BJ (cell line): ENCODE data around the gene GNG3. TPM values are rescaled to one million over a fixed set of nuclear protein-coding genes. Genes with fewer than 3 reads are reported as not detected.

Experiments
- CTCF ChIA-PET: fragments of 350-600 bp; formaldehyde crosslinking; extraction: SDS; loops from one replicate; lab custom pipeline; 2021; ENCODE audit warnings: antibody characterized with exemption, inconsistent platforms; lab: Yijun Ruan, JAX
- POLR2A ChIA-PET: fragments of 300-600 bp; sonication (Branson Sonifier 250); formaldehyde crosslinking; extraction: SDS; loops from one replicate; lab custom pipeline; 2021; ENCODE audit warnings: antibody characterized with exemption; lab: Charles Lee
- DNase-seq: peaks from one replicate; pipeline ENCODE4 v3.0.0-alpha.2; 2011; ENCODE audit warnings: low read depth
- H3K27me3 ChIP-seq: 2 replicates; pipeline ENCODE4 v1.6.0; 2011; ENCODE audit warnings: low read length; ENCODE audit not compliant: control insufficient read depth, insufficient read depth
- H3K36me3 ChIP-seq: 2 replicates; pipeline ENCODE4 v1.5.1; 2011; ENCODE audit warnings: low read length; ENCODE audit not compliant: control insufficient read depth, insufficient read depth
- H3K4me3 ChIP-seq: 2 replicates; pipeline ENCODE4 v1.5.1; 2011; ENCODE audit warnings: low read depth, mild to moderate bottlenecking, control low read depth, low read length
- polyA plus RNA-seq: library from polyadenylated mRNA; depleted of rRNA; stranded (reverse); fragments of >200 nt; gene quantifications from 2 replicates; pipeline ENCODE4 v1.2.3, GENCODE V29; 2011
- TF ChIP-seq, protein P1 (sequence below): IDR thresholded peaks from 2 replicates; pipeline ENCODE4 v1.5.1; 2011; ENCODE audit warnings: low read depth, mild to moderate bottlenecking, control low read depth, inconsistent platforms, low read length, moderate library complexity; ENCODE audit not compliant: insufficient read depth

GNG3 gene
- polyA plus RNA-seq, 1 experiment, result not detected

GRCh38 chr11:62712861-62713260 lies 5.4 kb downstream of the GNG3 start:
- H3K27me3 ChIP-seq, result no peaks in the 10 kb centered on the region

GRCh38 chr11:62713343-62713742 lies 5.9 kb downstream of the GNG3 start:
- CTCF ChIA-PET, result interaction anchor here (0.9 kb wide), 1 partner anchor 24 kb away, joined by 3 read pairs; the partner anchor contains the start of gene LRRN4CL

More at GRCh38 chr11:62712861-62713260, 5.4 kb downstream of the GNG3 start:
- ChIA-PET POLR2A (no interaction called here), CTCF (interaction anchor here (0.9 kb wide), 1 partner anchor 24 kb away, joined by 3 read pairs; the partner anchor contains the start of gene LRRN4CL)
- no peak for DNase-seq
- TF ChIP-seq, protein P1, sequence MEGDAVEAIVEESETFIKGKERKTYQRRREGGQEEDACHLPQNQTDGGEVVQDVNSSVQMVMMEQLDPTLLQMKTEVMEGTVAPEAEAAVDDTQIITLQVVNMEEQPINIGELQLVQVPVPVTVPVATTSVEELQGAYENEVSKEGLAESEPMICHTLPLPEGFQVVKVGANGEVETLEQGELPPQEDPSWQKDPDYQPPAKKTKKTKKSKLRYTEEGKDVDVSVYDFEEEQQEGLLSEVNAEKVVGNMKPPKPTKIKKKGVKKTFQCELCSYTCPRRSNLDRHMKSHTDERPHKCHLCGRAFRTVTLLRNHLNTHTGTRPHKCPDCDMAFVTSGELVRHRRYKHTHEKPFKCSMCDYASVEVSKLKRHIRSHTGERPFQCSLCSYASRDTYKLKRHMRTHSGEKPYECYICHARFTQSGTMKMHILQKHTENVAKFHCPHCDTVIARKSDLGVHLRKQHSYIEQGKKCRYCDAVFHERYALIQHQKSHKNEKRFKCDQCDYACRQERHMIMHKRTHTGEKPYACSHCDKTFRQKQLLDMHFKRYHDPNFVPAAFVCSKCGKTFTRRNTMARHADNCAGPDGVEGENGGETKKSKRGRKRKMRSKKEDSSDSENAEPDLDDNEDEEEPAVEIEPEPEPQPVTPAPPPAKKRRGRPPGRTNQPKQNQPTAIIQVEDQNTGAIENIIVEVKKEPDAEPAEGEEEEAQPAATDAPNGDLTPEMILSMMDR, result no peak
- Histone ChIP-seq H3K36me3 (peaks cover 37% of the 10 kb centered on the region), H3K4me3 (no peak overlapping the region)

GRCh38 chr11:62715150-62716130 lies 8.0 kb downstream of the GNG3 start:
- Histone ChIP-seq H3K27me3 (no peaks in the 10 kb centered on the region), H3K36me3 (peaks cover 49% of the 10 kb centered on the region), H3K4me3 (no peak overlapping the region)
- ChIA-PET CTCF (interaction anchor here (1.1 to 1.3 kb wide), 2 partner anchors 53 to 104 kb away, joined by 3 to 4 read pairs; no protein-coding TSS in a partner anchor), POLR2A (no interaction called here)
- no peak for DNase-seq
- TF ChIP-seq, protein P1, result no peak

More at GRCh38 chr11:62713343-62713742, 5.9 kb downstream of the GNG3 start:
- TF ChIP-seq, protein P1, result no peak
- H3K36me3 ChIP-seq, result peaks cover 38% of the 10 kb centered on the region
- H3K27me3 ChIP-seq, result no peaks in the 10 kb centered on the region
- no peak for DNase-seq
- H3K4me3 ChIP-seq, result no peak overlapping the region
- POLR2A ChIA-PET, result no interaction called here

DNA sequence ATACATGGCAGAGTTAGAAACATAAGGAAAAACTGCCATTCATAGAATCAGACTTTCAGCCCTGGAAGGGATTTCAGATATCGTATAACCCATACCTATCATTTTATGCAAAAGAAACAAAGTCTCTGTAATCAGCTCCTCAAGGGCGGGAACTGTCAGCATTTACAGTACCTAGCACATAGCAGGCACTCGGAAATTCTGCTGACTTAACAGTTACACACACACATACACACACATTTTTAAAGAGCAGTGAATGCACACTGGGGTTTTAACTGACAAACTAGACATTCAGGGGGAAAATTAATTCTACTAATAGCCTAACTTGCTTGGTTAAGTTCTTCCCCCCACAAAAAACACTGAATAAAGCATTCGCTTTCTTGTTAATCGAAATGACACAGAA lies 8.7 kb downstream of the GNG3 start:
- no peak for DNase-seq
- TF ChIP-seq, protein P1, result no peak
- CTCF ChIA-PET, result interaction anchor here (1.1 to 1.3 kb wide), 3 partner anchors 11 to 104 kb away, joined by 3 to 4 read pairs (median 3); partner anchors contain the start of gene HNRNPUL2
- Histone ChIP-seq H3K4me3 (no peak overlapping the region), H3K36me3 (peaks cover 47% of the 10 kb centered on the region), H3K27me3 (no peaks in the 10 kb centered on the region)
- POLR2A ChIA-PET, result no interaction called here

DNA sequence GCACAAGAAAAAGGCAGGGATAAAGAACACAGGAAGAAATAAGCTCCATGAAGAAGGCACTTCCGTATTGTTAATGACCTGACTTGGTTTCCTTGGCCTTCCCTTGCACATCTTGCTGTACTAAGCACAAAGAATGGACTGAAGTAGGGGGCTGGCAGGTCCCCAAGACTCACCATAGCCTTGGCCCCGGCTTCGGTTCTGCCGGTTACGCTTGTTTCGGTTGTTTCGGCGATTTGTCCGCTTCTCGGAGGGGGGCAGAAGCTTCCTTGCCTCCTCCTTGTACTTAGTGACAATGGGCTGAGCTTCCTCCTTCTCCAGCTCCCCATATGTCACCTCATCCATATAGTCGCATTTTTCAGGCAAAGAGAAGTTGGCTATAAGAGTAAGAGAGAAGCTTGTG lies 9.3 kb downstream of the GNG3 start:
- H3K27me3 ChIP-seq, result no peaks in the 10 kb centered on the region
- peaks cover 48% of the 10 kb centered on the region for H3K36me3 ChIP-seq
- no peak overlapping the region for H3K4me3 ChIP-seq
- ChIA-PET POLR2A (no interaction called here), CTCF (interaction anchor here (0.6 to 1.3 kb wide), 3 partner anchors 10 to 926 kb away, joined by 3 read pairs; partner anchors contain the start of gene HNRNPUL2)
- TF ChIP-seq, protein P1, result no peak
- no peak for DNase-seq
